Stimulated activated CD8-positive, alpha-beta memory T cell treated with anti-CD3 and anti-CD28 coated beads, Interleukin-15, amount 100 ng/mL, for 48 hours (primary cell): Measurements from ENCODE around the gene C19orf33.

Source experiments
- DNase-seq, 2 donors: peaks; one replicate each; pipeline ENCODE4 v3.0.0-alpha.2; 2020; ENCODE audit warnings: low read depth in 2 of 2

C19orf33 gene

DNA sequence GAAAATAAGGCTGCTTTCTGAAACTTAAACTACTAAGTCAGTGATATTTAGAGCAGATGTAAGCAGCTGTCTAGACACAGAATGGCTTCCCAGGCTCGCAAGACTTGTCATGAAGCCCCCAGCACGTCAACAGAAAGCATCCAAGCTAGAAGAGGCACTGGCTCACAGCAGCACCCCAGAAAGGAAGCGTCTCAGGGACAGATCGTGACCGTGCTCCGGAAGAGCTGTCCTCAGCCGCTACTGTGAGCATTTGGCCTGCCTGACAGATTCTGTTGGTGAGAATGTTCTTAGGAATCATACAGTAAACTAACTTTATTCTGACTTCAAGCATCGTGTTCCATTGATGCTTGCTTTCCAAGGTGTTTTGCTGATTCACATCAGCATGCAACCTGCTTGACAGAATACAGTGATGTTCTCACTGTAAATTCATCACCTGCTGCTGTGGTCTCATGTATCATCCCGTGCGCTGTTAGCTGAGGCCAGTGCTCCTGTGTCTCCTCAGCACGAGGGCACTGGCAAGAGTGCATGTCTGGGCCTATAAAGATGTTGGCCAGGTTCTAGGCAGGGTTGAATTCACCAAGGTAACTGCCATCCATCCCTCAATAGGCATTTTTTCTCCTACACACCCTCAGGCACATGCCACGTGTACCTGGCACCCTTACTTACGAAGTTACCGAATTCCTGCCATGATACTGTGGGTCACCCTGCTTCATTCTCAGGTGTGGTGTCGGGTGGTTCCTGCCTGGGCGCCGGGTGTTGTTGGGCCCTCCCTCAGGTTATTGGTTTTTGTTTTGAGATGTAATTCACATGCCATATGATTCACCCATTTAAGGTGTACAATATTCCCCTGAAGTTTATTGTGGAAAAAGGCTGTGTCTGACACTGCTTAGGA lies 23.8 kb upstream of the C19orf33 start:
- DNase-seq, result no peak

DNA sequence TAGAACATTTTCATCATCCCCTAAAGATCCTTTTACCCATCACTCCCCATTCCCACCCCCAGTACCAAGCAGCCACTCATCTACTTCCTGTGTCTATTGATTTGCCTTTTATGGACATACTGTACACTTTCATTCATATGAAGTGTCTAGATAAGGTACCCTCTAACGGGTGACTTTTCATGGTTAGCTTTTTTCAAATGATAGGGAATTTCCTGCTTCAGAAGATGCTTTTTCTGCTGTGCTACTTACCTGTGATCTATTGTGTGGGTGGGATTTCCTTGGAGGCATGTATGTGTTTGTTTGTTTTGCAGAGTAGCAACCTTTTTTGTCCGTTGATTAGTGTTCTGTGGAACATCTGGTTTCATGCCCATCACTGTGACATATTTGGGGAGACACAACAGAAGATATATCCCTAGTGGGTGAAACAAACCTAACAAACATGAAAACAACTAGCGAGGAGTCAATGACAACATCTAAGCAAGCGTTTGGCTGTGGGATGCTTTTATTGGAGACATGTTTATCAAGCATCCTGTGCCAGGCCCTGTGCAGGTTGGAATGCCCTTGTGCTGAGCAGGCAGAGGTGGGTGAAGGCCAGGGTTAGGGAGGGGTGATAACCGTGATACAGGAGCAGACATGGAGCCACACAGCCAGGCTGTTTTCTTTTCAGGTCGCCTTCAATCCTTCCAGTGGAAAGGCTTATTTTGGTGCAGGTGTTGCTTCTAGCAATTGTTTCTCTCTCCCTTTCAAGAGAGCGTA lies 22.1 kb upstream of the C19orf33 start:
- no peak for DNase-seq

DNA sequence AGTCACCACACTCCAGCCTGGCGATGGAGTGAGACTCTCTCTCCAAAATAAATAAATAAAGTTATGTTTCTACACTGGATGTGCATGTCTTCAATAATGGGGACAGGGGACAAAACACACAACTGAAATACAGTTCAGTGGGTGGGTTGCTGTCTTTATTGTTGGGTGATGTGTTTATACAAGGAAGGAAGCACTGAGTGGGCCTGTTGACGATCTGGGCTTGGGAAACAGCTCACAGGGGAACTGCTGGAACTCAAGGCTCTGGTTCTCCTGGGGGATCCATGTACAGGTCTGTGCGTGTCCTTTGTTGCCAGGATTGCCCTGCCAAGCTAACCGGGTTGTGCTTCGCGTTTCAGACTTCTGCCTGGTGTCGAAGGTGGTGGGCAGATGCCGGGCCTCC lies 20.8 kb upstream of the C19orf33 start:
- no peak for DNase-seq

DNA sequence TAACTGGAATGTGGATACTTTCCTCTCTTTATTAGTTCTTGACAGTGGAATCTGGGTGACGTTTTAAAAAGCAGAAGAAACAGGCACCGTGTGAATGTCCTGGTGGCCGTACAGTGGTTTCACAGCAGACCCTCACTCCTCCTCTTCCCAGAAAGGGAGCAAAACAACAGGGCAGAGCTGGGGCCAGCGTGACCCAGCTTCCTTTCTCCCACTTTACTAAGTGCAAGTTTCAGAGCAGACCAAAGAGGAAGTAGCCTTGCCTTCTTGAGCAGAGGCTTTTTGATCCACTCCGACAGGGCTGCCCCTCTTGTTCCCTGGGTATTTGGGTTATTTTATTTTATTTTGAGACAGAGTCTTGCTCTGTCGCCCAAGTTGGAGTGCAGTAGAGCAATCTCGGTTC lies 19.6 kb upstream of the C19orf33 start:
- DNase-seq, result no peak

GRCh38 chr19:38285567-38285966 lies 18.5 kb upstream of the C19orf33 start:
- no peak for DNase-seq

DNA sequence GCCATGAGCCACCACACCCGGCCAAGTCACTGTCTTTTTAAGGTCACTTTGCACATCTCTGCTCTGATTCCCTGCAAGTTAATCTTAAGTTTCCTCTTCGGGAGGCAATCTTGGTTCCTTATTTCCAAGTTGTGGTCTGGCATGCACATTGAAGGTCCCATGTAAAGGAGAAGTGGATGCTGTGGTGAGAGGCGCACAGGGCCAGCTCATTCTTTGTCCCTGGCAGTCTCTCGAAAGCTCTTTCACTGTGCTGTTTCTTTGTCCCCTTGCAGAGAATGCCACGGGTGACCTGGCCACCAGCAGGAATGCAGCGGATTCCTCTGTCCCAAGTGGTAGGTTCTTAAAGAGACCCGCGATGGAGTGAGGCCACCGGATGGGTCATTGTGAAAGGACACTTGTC lies 16.4 kb upstream of the C19orf33 start:
- no peak for DNase-seq

DNA sequence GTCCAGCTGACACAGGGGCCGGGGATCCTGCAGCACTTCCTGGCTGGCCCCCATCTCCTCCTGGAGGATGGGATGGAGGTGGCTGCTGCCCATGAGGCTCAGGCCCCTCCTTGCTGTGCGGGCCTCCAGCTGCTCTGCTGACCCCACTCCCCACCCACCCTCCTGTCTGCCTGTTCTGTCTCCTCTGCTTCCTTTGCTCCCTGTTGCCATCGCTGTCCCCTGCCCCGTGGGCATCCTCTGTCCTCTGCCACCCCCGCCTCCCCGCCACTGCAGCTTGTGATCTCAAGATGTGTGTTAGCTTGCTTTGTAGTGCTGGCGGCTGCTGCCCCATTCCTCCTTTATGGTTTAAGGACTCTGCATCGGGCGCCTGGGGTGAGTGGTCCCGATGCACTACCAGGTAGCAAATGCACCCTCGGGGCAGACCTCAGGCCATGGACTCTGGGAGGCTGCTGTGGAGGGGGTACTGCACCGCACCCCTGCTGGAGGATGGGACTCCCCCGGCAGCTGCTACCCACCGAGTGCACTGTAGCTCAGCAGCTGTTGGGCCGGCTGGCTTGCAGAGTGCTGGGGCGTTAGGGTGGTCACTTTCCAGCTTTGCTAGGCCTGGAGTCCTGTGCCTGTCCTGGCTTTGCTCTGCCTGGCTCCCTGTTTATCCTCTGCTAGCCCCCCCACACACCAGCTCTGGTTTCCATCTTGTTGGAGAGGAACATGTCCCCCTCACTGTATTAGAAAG lies 15.8 kb upstream of the C19orf33 start:
- no peak for DNase-seq

DNA sequence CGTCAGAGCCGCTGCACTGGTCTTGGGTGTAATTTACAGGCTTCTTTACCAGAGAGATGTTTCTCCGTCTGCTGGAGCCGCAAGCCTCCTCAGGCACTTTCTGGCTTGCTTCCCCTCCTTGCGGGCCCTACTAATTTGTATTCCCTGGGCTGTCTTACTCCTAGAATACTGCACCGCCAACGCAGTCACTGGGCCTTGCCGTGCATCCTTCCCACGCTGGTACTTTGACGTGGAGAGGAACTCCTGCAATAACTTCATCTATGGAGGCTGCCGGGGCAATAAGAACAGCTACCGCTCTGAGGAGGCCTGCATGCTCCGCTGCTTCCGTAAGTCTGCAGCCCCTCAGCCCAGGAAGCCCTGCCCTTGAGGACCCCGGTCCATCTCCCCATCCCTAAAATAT lies 14.1 kb upstream of the C19orf33 start:
- no peak for DNase-seq

DNA sequence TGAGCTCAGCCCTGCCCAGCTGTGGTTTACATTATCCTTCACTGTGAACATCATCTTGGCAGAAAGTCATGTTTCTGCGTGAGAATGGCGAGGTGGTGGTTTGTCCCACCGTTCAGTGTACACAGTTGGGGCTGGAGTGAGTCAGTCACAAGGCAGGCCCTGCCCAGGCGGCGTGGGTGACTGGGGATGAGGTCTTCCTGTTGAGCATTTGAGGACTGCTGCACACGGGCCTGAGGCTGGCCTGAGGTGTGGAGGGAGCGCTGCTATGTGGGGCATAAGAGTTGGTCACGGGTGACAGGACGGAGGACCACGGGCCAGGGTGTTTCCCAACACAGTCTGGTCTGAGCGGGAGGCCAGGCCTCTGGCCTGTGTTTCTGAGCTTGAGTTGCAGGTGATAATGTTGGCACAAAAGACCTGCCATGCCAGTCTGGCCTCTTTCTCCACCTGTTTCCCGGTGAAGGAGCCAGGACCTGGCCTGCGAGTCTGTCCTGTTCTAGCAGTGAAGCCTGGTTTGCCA lies 13.4 kb upstream of the C19orf33 start:
- no peak for DNase-seq

- DNase-seq, result no peak
Observed at GRCh38 chr19:38291855-38292254, 12.2 kb upstream of the C19orf33 start.

GRCh38 chr19:38293281-38293680 lies 10.8 kb upstream of the C19orf33 start:
- no peak for DNase-seq

DNA sequence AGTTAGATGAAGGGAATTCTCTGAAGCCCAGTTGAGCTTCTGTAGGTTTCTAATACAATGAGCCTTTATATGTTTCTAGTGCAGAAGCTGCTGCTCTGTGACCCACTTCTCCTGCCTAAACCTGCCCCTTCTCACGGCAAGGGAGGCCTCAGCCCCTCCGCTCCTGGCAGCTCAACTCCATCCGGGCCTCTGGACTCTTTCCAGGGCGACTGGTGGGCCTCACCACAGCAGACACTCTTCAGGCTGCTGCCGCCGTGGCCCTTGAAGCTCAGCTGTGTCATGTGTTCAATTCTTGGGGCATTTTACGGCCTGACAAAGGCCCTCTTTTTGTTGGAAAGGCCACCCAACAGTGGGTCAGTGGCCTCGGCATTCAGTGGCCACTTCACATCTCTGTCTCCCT lies 10.0 kb upstream of the C19orf33 start:
- no peak for DNase-seq

DNA sequence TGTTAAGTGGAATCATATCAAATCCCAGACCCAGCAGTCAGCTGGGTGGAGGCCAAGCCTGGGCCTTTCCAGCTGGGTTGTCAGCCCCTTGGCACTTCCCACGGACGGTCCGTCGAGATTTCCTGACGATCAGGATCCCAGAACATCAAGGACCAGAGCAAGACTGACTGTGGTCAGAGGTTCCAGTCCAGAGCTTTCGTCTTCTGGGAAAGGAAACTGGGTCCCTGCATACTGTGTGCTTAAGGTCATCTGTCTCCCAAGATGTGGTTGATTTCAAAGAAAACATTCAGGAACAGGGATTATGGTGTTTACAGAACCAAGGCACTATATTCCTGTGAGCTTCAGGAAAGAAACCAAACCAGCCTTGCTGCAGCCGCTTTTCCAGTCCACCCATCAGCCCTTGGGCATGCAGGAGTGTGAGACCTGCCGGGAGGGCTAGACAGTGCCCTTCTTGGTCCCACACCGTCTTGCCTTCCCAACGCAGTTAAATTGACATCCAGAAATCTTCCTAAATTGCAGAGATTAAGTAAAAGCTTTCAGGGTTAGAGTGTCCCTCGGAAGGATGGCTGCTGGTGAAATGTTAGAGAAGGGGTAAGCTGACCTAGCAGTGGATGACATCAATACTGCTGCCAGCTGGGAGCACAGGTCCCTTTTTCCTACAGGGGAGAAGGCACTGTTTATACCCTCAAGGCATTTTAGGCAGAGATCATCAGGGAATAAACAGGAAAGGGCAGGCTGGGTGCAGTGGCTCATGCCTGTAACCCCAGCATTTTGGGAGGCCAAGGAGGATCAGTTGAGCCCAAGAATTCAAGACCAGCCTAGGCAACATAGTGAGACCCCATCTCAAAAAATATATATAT lies 5.0 kb upstream of the C19orf33 start:
- DNase-seq, result no peak

DNA sequence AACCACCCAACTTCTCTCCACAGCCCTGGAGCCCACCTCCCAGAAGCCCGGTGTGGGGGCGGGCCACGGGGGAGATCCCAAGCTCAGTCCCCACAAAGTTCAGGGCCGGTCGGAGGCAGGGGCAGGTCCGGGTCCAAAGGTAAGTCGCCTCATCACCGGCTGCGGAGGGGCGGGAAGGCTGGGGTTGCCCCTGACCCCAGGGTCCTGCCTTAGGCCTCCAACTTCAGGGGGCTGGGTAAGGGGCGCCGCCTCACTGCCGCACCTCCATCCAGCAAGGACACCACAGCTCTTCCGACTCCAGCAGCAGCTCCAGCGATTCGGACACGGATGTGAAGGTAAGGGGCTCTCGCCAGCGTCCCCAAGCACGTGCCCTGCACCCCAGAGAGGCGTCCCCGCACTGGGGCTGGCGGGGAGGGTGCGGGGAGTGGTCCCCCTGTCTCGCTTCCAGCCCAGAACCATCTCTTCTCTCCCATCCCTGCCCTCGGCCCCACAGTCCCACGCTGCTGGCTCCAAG lies 358 bp downstream of the C19orf33 start:
- DNase-seq, result no peak

- no peak for DNase-seq
Observed at GRCh38 chr19:38304866-38305429, 897 bp downstream of the C19orf33 start.

DNA sequence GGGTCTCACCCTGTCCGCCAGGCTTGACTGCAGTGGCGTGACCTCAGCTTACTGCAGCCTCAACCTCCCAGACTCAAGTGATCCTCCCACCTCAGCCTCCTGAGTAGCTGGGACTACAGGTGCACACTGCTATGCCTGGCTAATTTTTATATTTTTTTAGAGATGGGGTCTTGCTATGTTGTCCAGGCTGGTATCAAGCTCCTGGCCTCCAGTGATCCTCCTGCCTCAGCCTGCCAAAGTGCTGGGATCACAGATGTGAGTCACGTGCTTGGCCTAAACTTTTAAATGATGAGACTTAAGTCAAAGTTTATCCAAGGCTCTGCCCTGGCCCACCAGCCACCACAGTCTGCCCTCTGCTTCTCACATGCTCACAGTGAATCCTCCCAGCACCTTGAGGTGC lies 2.2 kb downstream of the C19orf33 start:
- no peak for DNase-seq

DNA sequence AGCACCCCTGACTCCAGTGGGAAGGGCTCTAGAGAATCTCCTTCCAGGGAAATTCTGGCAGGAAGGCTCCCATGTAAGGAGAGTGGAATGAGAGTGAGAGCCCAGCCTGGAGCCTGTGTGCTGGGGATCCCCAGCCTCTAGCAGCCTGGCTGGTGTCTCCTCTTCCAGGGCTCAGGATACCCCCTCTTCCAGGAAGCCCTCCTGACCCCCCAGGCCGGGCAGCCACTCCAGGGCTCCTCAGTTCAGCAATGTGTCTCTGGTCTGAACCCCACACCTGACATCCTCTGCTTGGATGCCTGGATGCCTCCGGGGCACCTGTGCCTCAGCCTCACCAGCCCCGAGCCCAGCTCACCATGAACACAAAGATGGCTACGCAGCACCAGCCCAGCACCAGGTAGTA lies 3.0 kb downstream of the C19orf33 start:
- no peak for DNase-seq

- no peak for DNase-seq
Observed at GRCh38 chr19:38307597-38307996, 3.5 kb downstream of the C19orf33 start.

DNA sequence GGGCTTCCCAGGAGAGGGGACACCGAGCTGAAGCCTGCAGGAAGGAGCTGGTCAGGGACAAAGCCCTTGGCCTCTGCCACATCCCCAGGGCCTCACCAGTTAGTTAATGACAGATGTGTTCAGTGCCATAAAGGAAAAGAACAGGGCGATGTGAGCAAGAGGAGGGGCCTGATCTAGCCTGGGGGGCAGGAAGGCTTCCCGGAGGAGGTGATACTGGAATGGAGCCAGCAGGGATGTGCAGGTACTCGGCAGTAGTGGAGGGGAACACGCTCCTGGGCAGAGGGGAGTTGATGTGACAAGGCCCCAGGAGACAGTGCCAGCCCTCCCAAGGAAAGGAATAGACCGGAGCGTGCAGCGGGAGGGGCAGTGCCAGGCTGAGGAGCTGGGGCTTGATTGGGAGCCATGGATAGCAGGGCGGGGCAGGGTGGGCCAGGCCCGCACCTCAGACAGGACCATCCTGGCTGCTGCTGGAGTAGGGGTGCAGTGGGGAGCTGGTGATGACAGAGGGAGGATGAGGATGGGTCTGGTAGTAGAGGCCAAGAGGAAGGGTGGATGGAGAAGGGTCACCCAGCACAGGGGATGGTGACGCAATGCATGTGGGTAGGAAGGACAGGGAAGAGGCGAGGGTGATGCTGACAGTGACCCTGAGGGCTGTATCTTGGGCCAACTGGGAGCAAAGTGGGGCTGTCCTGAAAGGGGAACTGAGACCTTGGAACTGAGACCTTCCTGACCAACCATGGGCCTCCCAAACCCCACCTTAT lies 4.1 kb downstream of the C19orf33 start:
- DNase-seq, result no peak
